SK-N-SH treated with all-trans-retinoic acid at 6 μM for 48 hours (cell line): Measurements from ENCODE around the gene DDX3X.

ENCODE experiments used
- ARNTL ChIP-seq: fragments of 450-650 bp; formaldehyde crosslinking; IDR thresholded peaks from 2 replicates; pipeline ENCODE4 v1.5.0; 2020; ENCODE audit warnings: low read depth, mild to moderate bottlenecking, moderate library complexity, borderline replicate concordance
- ESRRG ChIP-seq: fragments of 250-450 bp; sonication (Bioruptor Pico); IDR thresholded peaks from 2 replicates; pipeline ENCODE4 v1.6.1; 2021; ENCODE audit warnings: mild to moderate bottlenecking
- GLIS3 ChIP-seq: fragments of 250-450 bp; sonication (Bioruptor Pico); IDR thresholded peaks from 2 replicates; pipeline ENCODE4 v1.5.0; 2020; ENCODE audit warnings: mild to moderate bottlenecking, moderate library complexity
- SNAI2 ChIP-seq: fragments of 250-450 bp; sonication (Bioruptor Pico); IDR thresholded peaks from 2 replicates; pipeline ENCODE4 v1.5.0; 2020; ENCODE audit warnings: mild to moderate bottlenecking, moderate library complexity
- TOX ChIP-seq: fragments of 250-450 bp; sonication (Bioruptor Pico); IDR thresholded peaks from 2 replicates; pipeline ENCODE4 v1.8.0; 2021; ENCODE audit warnings: mild to moderate bottlenecking, moderate library complexity, borderline replicate concordance
- ZC3H10 ChIP-seq: fragments of 250-450 bp; sonication (Bioruptor Pico); IDR thresholded peaks from 2 replicates; pipeline ENCODE4 v1.5.1; 2021; ENCODE audit warnings: mild to moderate bottlenecking, moderate library complexity
- ZFP3 ChIP-seq: fragments of 250-450 bp; sonication (Bioruptor Pico); IDR thresholded peaks from 2 replicates; pipeline ENCODE4 v1.5.0; 2020; ENCODE audit warnings: mild to moderate bottlenecking, moderate library complexity
- ZFP30 ChIP-seq: fragments of 450-650 bp; formaldehyde crosslinking; IDR thresholded peaks from 2 replicates; pipeline ENCODE4 v1.5.0; 2022; ENCODE audit warnings: mild to moderate bottlenecking, moderate library complexity
- TF ChIP-seq, protein P1 (sequence below): fragments of 250-450 bp; sonication (Bioruptor Pico); IDR thresholded peaks from 2 replicates; pipeline ENCODE4 v1.8.0; 2021; ENCODE audit warnings: low read depth, mild to moderate bottlenecking, moderate library complexity, borderline replicate concordance
- TF ChIP-seq, protein P2 (sequence below): fragments of 250-450 bp; sonication (Bioruptor Pico); IDR thresholded peaks from 2 replicates; pipeline ENCODE4 v1.5.0; 2020; ENCODE audit warnings: mild to moderate bottlenecking, moderate library complexity
- TF ChIP-seq, protein P3 (sequence below): fragments of 250-450 bp; sonication (Bioruptor Pico); IDR thresholded peaks from 2 replicates; pipeline ENCODE4 v1.5.1; 2021; ENCODE audit warnings: mild to moderate bottlenecking, moderate library complexity
- TF ChIP-seq, protein P4 (sequence below): fragments of 250-450 bp; sonication (Bioruptor Pico); IDR thresholded peaks from 2 replicates; pipeline ENCODE4 v1.5.1; 2020; ENCODE audit warnings: low read depth, mild to moderate bottlenecking, moderate library complexity
- TF ChIP-seq, protein P5 (sequence below): fragments of 250-450 bp; sonication (Bioruptor Pico); IDR thresholded peaks from 2 replicates; pipeline ENCODE4 v1.8.0; 2020; ENCODE audit warnings: mild to moderate bottlenecking, moderate library complexity, borderline replicate concordance

GRCh38 chrX:41339148-41339547 lies 5.2 kb downstream of the DDX3X start:
- TF ChIP-seq, protein P1, sequence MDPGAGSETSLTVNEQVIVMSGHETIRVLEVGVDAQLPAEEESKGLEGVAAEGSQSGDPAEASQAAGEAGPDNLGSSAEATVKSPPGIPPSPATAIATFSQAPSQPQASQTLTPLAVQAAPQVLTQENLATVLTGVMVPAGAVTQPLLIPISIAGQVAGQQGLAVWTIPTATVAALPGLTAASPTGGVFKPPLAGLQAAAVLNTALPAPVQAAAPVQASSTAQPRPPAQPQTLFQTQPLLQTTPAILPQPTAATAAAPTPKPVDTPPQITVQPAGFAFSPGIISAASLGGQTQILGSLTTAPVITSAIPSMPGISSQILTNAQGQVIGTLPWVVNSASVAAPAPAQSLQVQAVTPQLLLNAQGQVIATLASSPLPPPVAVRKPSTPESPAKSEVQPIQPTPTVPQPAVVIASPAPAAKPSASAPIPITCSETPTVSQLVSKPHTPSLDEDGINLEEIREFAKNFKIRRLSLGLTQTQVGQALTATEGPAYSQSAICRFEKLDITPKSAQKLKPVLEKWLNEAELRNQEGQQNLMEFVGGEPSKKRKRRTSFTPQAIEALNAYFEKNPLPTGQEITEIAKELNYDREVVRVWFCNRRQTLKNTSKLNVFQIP (CRISPR knock-in tag): no peak
- TF ChIP-seq ZC3H10 (CRISPR knock-in tag): no peak
- TF ChIP-seq SNAI2 (CRISPR knock-in tag): no peak
- TF ChIP-seq, protein P2, sequence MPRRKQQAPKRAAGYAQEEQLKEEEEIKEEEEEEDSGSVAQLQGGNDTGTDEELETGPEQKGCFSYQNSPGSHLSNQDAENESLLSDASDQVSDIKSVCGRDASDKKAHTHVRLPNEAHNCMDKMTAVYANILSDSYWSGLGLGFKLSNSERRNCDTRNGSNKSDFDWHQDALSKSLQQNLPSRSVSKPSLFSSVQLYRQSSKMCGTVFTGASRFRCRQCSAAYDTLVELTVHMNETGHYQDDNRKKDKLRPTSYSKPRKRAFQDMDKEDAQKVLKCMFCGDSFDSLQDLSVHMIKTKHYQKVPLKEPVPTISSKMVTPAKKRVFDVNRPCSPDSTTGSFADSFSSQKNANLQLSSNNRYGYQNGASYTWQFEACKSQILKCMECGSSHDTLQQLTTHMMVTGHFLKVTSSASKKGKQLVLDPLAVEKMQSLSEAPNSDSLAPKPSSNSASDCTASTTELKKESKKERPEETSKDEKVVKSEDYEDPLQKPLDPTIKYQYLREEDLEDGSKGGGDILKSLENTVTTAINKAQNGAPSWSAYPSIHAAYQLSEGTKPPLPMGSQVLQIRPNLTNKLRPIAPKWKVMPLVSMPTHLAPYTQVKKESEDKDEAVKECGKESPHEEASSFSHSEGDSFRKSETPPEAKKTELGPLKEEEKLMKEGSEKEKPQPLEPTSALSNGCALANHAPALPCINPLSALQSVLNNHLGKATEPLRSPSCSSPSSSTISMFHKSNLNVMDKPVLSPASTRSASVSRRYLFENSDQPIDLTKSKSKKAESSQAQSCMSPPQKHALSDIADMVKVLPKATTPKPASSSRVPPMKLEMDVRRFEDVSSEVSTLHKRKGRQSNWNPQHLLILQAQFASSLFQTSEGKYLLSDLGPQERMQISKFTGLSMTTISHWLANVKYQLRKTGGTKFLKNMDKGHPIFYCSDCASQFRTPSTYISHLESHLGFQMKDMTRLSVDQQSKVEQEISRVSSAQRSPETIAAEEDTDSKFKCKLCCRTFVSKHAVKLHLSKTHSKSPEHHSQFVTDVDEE (CRISPR knock-in tag): no peak
- no peak for TF ChIP-seq ZFP3 (CRISPR knock-in tag)
- no peak for TF ChIP-seq ARNTL (CRISPR knock-in tag)
- no peak for TF ChIP-seq ZFP30
- TF ChIP-seq, protein P3, sequence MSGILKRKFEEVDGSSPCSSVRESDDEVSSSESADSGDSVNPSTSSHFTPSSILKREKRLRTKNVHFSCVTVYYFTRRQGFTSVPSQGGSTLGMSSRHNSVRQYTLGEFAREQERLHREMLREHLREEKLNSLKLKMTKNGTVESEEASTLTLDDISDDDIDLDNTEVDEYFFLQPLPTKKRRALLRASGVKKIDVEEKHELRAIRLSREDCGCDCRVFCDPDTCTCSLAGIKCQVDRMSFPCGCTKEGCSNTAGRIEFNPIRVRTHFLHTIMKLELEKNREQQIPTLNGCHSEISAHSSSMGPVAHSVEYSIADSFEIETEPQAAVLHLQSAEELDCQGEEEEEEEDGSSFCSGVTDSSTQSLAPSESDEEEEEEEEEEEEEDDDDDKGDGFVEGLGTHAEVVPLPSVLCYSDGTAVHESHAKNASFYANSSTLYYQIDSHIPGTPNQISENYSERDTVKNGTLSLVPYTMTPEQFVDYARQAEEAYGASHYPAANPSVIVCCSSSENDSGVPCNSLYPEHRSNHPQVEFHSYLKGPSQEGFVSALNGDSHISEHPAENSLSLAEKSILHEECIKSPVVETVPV (CRISPR knock-in tag): no peak
- no peak for TF ChIP-seq TOX (CRISPR knock-in tag)
- no peak for TF ChIP-seq GLIS3 (CRISPR knock-in tag)
- TF ChIP-seq, protein P4, sequence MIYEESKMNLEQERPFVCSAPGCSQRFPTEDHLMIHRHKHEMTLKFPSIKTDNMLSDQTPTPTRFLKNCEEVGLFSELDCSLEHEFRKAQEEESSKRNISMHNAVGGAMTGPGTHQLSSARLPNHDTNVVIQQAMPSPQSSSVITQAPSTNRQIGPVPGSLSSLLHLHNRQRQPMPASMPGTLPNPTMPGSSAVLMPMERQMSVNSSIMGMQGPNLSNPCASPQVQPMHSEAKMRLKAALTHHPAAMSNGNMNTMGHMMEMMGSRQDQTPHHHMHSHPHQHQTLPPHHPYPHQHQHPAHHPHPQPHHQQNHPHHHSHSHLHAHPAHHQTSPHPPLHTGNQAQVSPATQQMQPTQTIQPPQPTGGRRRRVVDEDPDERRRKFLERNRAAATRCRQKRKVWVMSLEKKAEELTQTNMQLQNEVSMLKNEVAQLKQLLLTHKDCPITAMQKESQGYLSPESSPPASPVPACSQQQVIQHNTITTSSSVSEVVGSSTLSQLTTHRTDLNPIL (CRISPR knock-in tag): no peak
- TF ChIP-seq ESRRG (CRISPR knock-in tag): no peak
- TF ChIP-seq, protein P5, sequence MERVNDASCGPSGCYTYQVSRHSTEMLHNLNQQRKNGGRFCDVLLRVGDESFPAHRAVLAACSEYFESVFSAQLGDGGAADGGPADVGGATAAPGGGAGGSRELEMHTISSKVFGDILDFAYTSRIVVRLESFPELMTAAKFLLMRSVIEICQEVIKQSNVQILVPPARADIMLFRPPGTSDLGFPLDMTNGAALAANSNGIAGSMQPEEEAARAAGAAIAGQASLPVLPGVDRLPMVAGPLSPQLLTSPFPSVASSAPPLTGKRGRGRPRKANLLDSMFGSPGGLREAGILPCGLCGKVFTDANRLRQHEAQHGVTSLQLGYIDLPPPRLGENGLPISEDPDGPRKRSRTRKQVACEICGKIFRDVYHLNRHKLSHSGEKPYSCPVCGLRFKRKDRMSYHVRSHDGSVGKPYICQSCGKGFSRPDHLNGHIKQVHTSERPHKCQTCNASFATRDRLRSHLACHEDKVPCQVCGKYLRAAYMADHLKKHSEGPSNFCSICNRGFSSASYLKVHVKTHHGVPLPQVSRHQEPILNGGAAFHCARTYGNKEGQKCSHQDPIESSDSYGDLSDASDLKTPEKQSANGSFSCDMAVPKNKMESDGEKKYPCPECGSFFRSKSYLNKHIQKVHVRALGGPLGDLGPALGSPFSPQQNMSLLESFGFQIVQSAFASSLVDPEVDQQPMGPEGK (CRISPR knock-in tag): no peak
